ENCODE data around the gene PPIG.

PPIG gene

GRCh38 chr2:169664978-169665930, 81.1 kb downstream of the PPIG start:
- DNase-seq (ENCODE audit: low read depth) = peak; percentile 28
- no peak for TF ChIP-seq POLR2A (IDR thresholded peaks at IDR 0.05; ENCODE audit: extremely low read depth, insufficient read length)
- no peak for TF ChIP-seq CTCF (IDR thresholded peaks at IDR 0.05; ENCODE audit: low read depth, low read length)
- no peak for TF ChIP-seq MYC (IDR thresholded peaks at IDR 0.05; ENCODE audit: low read depth, low read length)
- no peak for TF ChIP-seq MAX (IDR thresholded peaks at IDR 0.05; ENCODE audit: low read depth, low read length)
- no peak overlapping the region for H3K4me3 ChIP-seq (ENCODE audit: low read depth, low read length)

GRCh38 chr2:169667583-169667982, 83.4 kb downstream of the PPIG start:
- DNase-seq (ENCODE audit: low read depth) = no peak
- no peak for TF ChIP-seq MYC (IDR thresholded peaks at IDR 0.05; ENCODE audit: low read depth, low read length)
- H3K4me3 ChIP-seq (ENCODE audit: low read depth, low read length) = no peak overlapping the region

GRCh38 chr2:169670215-169670651, 86.1 kb downstream of the PPIG start:
- TF ChIP-seq CTCF (IDR thresholded peaks at IDR 0.05; ENCODE audit: low read depth, low read length) (no peak), POLR2A (IDR thresholded peaks at IDR 0.05; ENCODE audit: extremely low read depth, insufficient read length) (no peak), MAX (IDR thresholded peaks at IDR 0.05; ENCODE audit: low read depth, low read length) (no peak), MYC (IDR thresholded peaks at IDR 0.05; ENCODE audit: low read depth, low read length) (no peak)

GRCh38 chr2:169670937-169671336, 86.8 kb downstream of the PPIG start:
- DNase-seq (ENCODE audit: low read depth) = no peak
- TF ChIP-seq MAX (IDR thresholded peaks at IDR 0.05; ENCODE audit: low read depth, low read length) (no peak), MYC (IDR thresholded peaks at IDR 0.05; ENCODE audit: low read depth, low read length) (no peak), POLR2A (IDR thresholded peaks at IDR 0.05; ENCODE audit: extremely low read depth, insufficient read length) (no peak)
- no peak overlapping the region for H3K4me3 ChIP-seq (ENCODE audit: low read depth, low read length)

More at GRCh38 chr2:169670215-169670651, 86.1 kb downstream of the PPIG start:
- no peak overlapping the region for H3K4me3 ChIP-seq (ENCODE audit: low read depth, low read length)
- no peak for DNase-seq (ENCODE audit: low read depth)

- TF ChIP-seq CTCF (IDR thresholded peaks at IDR 0.05; ENCODE audit: low read depth, low read length) (no peak), MYC (IDR thresholded peaks at IDR 0.05; ENCODE audit: low read depth, low read length) (no peak), MAX (IDR thresholded peaks at IDR 0.05; ENCODE audit: low read depth, low read length) (no peak), POLR2A (IDR thresholded peaks at IDR 0.05; ENCODE audit: extremely low read depth, insufficient read length) (no peak)
- no peak for DNase-seq (ENCODE audit: low read depth)
- no peak overlapping the region for H3K4me3 ChIP-seq (ENCODE audit: low read depth, low read length)
Observed at GRCh38 chr2:169672406-169672805, 88.3 kb downstream of the PPIG start.

GRCh38 chr2:169673106-169673505, 89.0 kb downstream of the PPIG start:
- TF ChIP-seq MYC (IDR thresholded peaks at IDR 0.05; ENCODE audit: low read depth, low read length) = no peak
- no peak for TF ChIP-seq POLR2A (IDR thresholded peaks at IDR 0.05; ENCODE audit: extremely low read depth, insufficient read length)
- TF ChIP-seq CTCF (IDR thresholded peaks at IDR 0.05; ENCODE audit: low read depth, low read length) = no peak
- no peak for TF ChIP-seq MAX (IDR thresholded peaks at IDR 0.05; ENCODE audit: low read depth, low read length)
- no peak for DNase-seq (ENCODE audit: low read depth)
- H3K4me3 ChIP-seq (ENCODE audit: low read depth, low read length) = no peak overlapping the region

Measured in NB4 (cell line).